ENCODE results near the gene DLG1. TPM values are rescaled to one million over a fixed set of nuclear protein-coding genes. Genes with fewer than 3 reads are reported as not detected.

Gene DLG1
- total and polyA plus RNA-seq, 4 donors = 12.7 to 51.2 (median 22.3) TPM

GRCh38 chr3:197151580-197151979, 146.8 kb downstream of the DLG1 start:
- Histone ChIP-seq H3K27ac (ENCODE audit: low read depth in 1 of 2, low read length in 2 of 2) (no peak overlapping the region), H3K27me3 (ENCODE audit: control insufficient read depth in 4 of 4, insufficient read depth in 4 of 4, low read length in 3 of 4) (no peaks in the 10 kb centered on the region), H3K4me1 (ENCODE audit: control insufficient read depth in 4 of 4, insufficient read depth in 4 of 4, low read length in 3 of 4) (peaks cover 0 to 13% (median 5%) of the 10 kb centered on the region in 4 donors), H3K9me3 (ENCODE audit: control insufficient read depth in 4 of 4, low read length in 3 of 4) (peaks cover 0 to under 1% (median 0%) of the 10 kb centered on the region in 4 donors), H3K36me3 (ENCODE audit: control insufficient read depth in 4 of 4, insufficient read depth in 3 of 4, low read depth in 1 of 4, low read length in 3 of 4) (peaks cover 0 to 3% (median 0%) of the 10 kb centered on the region in 4 donors), H3K9ac (ENCODE audit: low read depth in 1 of 2, low read length in 2 of 2) (no peak overlapping the region), H3K4me3 (ENCODE audit: low read depth in 1 of 3, low read length in 3 of 3) (no peak overlapping the region)
- DNase-seq (ENCODE audit: low spot score) = no peak
- TF ChIP-seq ATF3 (IDR thresholded peaks at IDR 0.05) (no peak), MAX (IDR thresholded peaks at IDR 0.05) (peak; percentile 13), NR2F2 (IDR thresholded peaks at IDR 0.05) (peak; percentile 50), HNF4A (conservative IDR thresholded peaks at IDR 0.05) (peak; percentile 40 to 44), RAD21 (IDR thresholded peaks at IDR 0.05) (peak in 1 of 2 donors; percentile 12), CTCF (IDR thresholded peaks at IDR 0.05; ENCODE audit: low read depth, low read length, missing input control) (no peak), RXRA (IDR thresholded peaks at IDR 0.05) (peak; percentile 26 to 41), JUND (IDR thresholded peaks at IDR 0.05) (no peak), GABPA (IDR thresholded peaks at IDR 0.05 in 1 of 2, conservative IDR thresholded peaks at IDR 0.05 in 1 of 2) (no peak), REST (IDR thresholded peaks at IDR 0.05) (no peak), ZBTB33 (IDR thresholded peaks at IDR 0.05) (no peak), SP1 (IDR thresholded peaks at IDR 0.05) (peak; percentile 13), HNF4G (IDR thresholded peaks at IDR 0.05) (no peak)
- WGBS = 90% methylated on average over 1 of the region's 1 CpG

- Histone ChIP-seq H3K4me3 (ENCODE audit: low read depth in 1 of 3, low read length in 3 of 3) (no peak overlapping the region), H3K9ac (ENCODE audit: low read depth in 1 of 2, low read length in 2 of 2) (no peak overlapping the region), H3K36me3 (ENCODE audit: control insufficient read depth in 4 of 4, insufficient read depth in 3 of 4, low read depth in 1 of 4, low read length in 3 of 4) (no peaks in the 10 kb centered on the region), H3K27me3 (ENCODE audit: control insufficient read depth in 4 of 4, insufficient read depth in 4 of 4, low read length in 3 of 4) (no peaks in the 10 kb centered on the region), H3K4me1 (ENCODE audit: control insufficient read depth in 4 of 4, insufficient read depth in 4 of 4, low read length in 3 of 4) (peaks cover 0 to 13% (median 5%) of the 10 kb centered on the region in 4 donors), H3K9me3 (ENCODE audit: control insufficient read depth in 4 of 4, low read length in 3 of 4) (no peaks in the 10 kb centered on the region), H3K27ac (ENCODE audit: low read depth in 1 of 2, low read length in 2 of 2) (no peak overlapping the region)
- 76% methylated on average over 3 of the region's 3 CpGs for WGBS
- DNase-seq (ENCODE audit: low spot score) = no peak
- TF ChIP-seq HNF4A (conservative IDR thresholded peaks at IDR 0.05) (no peak), SP1 (IDR thresholded peaks at IDR 0.05) (no peak), TAF1 (conservative IDR thresholded peaks at IDR 0.05) (no peak), FOXA1 (IDR thresholded peaks at IDR 0.05) (no peak), GABPA (IDR thresholded peaks at IDR 0.05 in 1 of 2, conservative IDR thresholded peaks at IDR 0.05 in 1 of 2) (no peak), RAD21 (IDR thresholded peaks at IDR 0.05) (no peak), EGR1 (IDR thresholded peaks at IDR 0.05; ENCODE audit: low read depth in 2 of 2) (no peak), YY1 (IDR thresholded peaks at IDR 0.05) (no peak), JUND (IDR thresholded peaks at IDR 0.05) (no peak), REST (IDR thresholded peaks at IDR 0.05) (no peak), MAX (IDR thresholded peaks at IDR 0.05) (no peak), RXRA (IDR thresholded peaks at IDR 0.05) (no peak), CTCF (IDR thresholded peaks at IDR 0.05; ENCODE audit: low read depth, low read length, missing input control) (no peak)
Observed at GRCh38 chr3:197149528-197149927, 148.9 kb downstream of the DLG1 start.

Data from liver (tissue), 9 donors.